Sciatic nerve (tissue), 2 donors: ENCODE results near the gene NEU1. TPM values are rescaled to one million over a fixed set of nuclear protein-coding genes. Genes with fewer than 3 reads are reported as not detected.
"Not testable (repeated sequence)": the region's sequence is repeated elsewhere in the genome, so short reads cannot be mapped to it uniquely, and the experiment has no call there.

Experiments used
- ATAC-seq: fragments of 200-7000 bp; cut with Tn5 transposase; one replicate; pipeline ENCODE4 v1.9.1; 2020; ENCODE audit warnings: mild to moderate bottlenecking, moderate library complexity
- DNase-seq: peaks from one replicate; pipeline ENCODE4 v3.0.0-alpha.2; 2020; ENCODE audit warnings: low spot score
- intact Hi-C: fragments of 100-400 bp; cut with DNase I; formaldehyde crosslinking; loops from one replicate; pipeline ENCODE4 v1.14.2; 2022
- total RNA-seq: library from RNA; stranded (reverse); fragmentation: NEBNext Ultra II Directional; extraction: Animal tissue kit (Norgen Biotek cat#: 25700); gene quantifications from one replicate; pipeline ENCODE4 v1.2.1, GENCODE V29; 2021
- donor health status: DM: no; HTN: no; CAD: no.
- donor health status: DM: no; HTN: no; CAD: no.

NEU1 gene
- total RNA-seq, 1 donor from 2014 or later = 22.1 TPM

DNA sequence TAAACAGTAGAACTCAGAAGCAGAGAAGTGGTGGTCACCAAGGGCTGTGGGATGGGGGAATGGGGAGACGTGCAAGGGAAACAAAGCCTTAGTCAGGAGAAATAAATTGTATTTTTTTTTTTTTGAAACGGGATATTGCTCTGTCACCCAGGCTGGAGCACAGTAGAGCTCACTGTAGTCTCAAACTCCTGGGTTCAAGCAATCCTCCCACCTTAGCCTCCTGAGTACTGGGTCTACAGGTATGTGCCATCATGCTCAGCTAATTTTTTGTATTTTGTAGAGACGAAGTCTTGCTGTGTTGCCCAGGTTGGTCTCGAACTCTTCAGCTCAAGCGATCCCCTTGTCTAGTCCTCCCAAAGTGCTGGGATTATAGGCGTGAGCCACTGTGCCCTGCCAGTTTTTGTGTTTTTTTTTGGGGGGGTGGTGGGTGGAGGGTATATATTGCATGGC lies 31.7 kb downstream of the NEU1 start:
- DNase-seq (no peak), ATAC-seq (no peak)
- intact Hi-C loops = loop anchor here (10.0 kb wide), 3 partner anchors 106 to 286 kb away; partner anchors contain the start of genes ATP6V1G2, DDAH2, DDX39B and LY6G5C

DNA sequence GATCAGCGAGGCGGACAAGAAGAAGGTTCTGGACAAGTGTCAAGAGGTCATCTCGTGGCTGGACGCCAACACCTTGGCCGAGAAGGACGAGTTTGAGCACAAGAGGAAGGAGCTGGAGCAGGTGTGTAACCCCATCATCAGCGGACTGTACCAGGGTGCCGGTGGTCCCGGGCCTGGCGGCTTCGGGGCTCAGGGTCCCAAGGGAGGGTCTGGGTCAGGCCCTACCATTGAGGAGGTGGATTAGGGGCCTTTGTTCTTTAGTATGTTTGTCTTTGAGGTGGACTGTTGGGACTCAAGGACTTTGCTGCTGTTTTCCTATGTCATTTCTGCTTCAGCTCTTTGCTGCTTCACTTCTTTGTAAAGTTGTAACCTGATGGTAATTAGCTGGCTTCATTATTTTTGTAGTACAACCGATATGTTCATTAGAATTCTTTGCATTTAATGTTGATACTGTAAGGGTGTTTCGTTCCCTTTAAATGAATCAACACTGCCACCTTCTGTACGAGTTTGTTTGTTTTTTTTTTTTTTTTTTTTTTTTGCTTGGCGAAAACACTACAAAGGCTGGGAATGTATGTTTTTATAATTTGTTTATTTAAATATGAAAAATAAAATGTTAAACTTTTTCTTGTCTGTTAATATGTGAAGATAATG lies 32.9 kb downstream of the NEU1 start:
- ATAC-seq = no peak
- DNase-seq = no peak
- intact Hi-C loops = loop anchor here (10.0 kb wide), 3 partner anchors 105 to 285 kb away; partner anchors contain the start of genes ATP6V1G2, DDAH2, DDX39B and LY6G5C

DNA sequence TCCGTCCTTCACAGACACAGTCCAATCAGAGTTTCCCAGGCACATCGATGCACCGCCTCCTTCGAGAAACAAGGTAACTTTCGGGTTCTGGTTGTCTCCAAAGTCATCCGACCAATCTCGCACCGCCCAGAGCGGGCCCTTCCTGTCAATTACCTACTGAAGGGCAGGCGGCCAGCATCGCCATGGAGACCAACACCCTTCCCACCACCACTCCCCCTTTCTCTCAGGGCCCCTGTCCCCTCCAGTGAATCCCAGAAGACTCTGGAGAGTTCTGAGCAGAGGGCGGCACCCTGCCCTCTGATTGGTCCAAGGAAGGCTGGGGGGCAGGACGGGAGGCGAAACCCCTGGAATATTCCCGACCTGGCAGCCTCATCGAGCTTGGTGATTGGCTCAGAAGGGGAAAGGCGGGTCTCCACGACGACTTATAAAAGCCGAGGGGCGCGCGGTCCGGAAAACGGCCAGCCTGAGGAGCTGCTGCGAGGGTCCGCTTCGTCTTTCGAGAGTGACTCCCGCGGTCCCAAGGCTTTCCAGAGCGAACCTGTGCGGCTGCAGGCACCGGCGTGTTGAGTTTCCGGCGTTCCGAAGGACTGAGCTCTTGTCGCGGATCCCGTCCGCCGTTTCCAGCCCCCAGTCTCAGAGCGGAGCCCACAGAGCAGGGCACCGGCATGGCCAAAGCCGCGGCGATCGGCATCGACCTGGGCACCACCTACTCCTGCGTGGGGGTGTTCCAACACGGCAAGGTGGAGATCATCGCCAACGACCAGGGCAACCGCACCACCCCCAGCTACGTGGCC lies 35.1 kb downstream of the NEU1 start, which contains the start of gene HSPA1B:
TSS of gene HSPA1B (plus strand) at position 453 of the 794 bp plus-strand sequence. CDS start at position 666, 213 bp downstream.
- peak; percentile 99 for DNase-seq
- intact Hi-C loops = no loop called here
- peak; percentile 94 for ATAC-seq

DNA sequence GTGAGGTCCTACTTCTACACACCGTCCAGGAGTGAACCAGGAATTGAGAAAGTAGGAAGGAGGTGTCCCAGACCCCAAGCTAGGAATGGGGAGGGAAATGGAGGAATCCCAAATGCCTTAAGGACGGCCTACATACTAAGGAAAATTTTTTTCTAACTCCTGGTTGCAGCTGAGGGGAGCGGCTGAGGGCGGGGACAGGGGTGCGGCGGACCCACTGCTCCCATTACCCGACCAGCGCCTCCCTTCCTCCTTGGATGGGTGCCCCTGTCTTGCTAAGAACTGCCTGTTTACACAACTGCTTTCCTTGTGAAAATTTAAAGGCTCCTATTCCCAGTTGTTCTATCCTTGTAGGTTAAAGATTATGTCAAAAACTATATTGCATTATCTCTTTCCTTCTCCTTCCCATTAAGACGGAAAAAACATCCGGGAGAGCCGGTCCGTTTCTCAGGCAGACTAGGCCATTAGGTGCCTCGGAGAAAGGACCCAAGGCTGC lies 35.8 kb downstream of the NEU1 start:
- intact Hi-C loops = no loop called here
- DNase-seq = peak; percentile 90
- ATAC-seq = peak; percentile 73

DNA sequence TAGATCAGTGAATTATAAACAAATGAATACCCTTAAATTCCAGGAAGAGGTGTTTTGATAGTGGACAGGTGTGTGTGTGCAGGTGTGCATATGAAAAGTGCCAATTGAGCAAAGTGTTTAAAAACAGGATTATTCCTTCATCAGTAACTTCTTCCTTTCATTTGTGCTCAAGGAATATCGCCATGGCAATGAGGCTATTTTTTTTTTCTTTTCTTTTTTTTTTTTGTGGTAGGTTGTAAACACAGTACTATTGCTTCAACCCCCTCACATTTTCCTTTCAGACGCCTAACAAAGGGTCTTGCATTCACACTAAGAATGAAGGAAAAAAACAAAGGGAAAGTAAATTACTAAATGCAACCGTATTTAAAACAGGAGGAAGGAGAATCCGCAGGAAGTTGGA lies 37.1 kb downstream of the NEU1 start:
- no peak for DNase-seq
- no peak for ATAC-seq
- intact Hi-C loops = no loop called here

DNA sequence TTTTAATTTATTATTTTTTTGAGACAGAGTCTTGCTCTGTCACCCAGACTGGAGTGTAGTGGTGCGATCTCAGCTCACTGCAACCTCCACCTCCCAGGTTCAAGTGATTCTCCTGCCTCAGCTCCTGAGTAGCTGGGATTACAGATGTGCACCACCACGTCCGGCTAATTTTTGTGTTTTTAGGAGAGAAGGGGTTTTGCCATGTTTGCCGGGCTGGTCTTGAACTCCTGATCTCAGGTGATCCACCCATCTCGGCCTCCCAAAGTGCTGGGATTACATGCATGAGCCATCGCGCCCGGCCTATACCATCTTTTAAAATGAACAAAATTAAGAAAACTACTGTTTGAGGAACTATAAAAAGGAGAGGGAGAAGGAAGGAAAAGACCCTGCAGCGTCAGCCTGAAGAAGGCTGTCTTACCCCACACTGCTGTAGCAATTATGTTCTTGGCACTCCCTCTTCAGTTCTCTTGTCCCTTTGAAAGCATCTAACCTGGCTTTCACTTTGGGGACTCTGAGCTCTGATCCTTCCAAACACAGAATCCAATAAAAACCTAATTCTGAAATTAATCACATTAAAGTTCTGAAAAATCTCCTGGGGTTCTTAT lies 38.9 kb downstream of the NEU1 start:
- DNase-seq, intact Hi-C loops, ATAC-seq: not testable (repeated sequence)

DNA sequence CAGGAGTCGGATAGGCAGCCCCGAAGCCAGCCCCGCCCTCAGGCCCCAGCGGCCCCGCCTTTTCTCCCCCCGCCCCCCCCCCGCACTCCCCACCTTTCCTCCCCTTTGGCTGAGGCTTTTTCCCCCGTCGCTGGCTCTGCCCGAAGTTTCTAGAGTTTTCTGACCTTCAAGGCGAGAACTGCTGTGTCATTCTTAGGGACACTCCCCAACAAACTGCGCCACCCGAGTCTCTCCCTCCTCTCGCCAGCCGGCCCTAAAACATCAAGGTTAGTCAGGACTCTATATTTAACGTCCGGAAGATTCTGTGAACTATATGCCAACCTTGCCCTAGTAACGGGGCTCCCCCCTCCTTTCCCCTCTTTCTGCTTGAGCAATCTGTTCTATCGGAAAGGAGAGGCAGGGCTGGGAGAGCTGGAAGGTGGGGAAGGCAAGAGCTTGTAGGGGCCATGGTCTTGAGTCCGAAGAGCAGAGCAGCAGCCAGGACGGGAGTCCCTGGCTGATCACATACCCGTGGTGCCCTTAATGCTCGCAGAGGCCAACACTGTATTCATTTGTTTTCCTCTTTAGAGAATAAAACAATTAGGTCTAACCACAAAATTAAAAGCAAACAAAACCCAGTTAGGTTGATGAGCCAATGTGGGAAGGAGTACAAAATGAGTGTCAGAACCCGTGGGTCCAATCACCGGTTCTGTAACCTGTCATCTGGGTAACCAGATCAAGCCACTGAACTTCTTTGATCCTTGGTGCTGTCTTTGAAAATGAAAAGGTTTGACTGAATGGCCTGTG lies 40.4 kb downstream of the NEU1 start:
- intact Hi-C loops = no loop called here
- ATAC-seq (peak; percentile 78), DNase-seq (peak; percentile 91)

DNA sequence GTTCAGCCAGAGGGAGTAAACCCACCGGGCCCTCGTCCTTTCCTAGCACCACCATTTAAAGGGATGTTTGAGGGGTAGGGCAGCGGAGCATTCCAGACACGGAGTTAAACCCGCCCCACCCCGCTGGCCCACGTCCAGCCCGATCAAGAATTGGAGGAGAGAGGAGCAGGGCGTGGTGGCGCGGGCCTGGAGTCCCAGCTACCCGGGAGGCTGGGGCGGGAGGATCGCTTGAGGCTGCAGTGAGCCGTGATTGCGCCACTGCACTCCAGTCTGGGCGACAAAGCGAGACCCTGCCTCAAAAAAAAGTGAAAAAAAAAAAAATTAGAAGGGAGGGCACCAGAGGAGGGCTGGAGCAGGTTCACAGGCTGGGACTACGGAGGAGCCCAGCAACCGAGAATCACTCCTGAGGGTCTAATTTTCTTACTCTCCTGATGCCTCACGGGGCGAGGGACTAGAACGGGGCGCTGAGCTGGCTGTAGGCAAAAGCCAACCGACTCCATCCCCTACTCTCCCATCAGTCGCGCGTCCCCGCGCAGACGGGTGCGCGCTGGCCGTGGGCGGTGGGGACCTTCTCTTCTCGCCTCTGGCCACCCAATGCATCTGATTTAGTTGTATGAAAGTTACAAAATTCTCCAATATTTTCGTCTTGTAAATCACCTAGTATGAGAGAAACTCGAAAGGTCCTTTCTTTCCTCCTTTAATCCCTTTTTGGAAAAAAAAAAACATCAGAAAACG lies 41.2 kb downstream of the NEU1 start:
- peak; percentile 86 for DNase-seq
- peak; percentile 56 for ATAC-seq
- intact Hi-C loops = no loop called here

DNA sequence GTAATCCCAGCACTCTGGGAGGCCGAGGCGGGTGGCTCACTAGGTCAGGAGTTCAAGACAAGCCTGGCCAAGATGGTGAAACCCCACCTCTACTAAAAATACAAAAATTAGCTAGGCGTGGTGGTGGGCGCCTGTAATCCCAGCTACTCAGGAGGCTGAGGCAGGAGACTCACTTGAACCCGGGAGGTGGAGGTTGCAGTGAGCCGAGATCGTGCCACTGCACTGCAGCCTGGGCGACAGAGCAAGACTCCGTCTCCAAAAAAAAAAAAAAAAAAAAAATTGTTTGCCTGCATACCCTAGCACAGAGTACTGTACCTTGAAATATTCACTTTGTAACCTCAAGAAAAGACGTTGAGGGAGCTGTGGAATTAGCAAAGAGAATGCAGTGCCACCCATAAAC lies 42.2 kb downstream of the NEU1 start:
- DNase-seq, intact Hi-C loops, ATAC-seq: not testable (repeated sequence)

DNA sequence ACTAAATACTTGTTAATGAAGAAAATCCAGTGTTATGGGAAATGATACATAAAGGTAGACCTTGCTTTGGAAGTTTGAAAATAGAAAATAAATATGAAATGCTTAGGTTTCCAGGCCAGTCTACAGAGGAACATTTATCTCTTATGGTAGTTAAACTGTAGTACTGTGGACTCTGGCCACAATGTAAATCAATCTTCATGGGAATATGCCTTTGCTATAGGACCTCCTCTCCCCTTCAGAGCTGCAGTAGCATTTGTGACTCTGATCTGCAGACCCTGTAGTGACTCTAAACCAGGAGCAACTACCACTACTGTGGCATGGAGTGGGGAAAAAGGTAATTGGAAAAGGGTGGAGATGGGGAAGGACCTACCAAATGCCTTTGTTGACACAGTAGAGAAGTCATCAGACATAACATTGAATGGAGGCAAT lies 42.7 kb downstream of the NEU1 start:
- ATAC-seq = no peak
- intact Hi-C loops = no loop called here
- DNase-seq = no peak

DNA sequence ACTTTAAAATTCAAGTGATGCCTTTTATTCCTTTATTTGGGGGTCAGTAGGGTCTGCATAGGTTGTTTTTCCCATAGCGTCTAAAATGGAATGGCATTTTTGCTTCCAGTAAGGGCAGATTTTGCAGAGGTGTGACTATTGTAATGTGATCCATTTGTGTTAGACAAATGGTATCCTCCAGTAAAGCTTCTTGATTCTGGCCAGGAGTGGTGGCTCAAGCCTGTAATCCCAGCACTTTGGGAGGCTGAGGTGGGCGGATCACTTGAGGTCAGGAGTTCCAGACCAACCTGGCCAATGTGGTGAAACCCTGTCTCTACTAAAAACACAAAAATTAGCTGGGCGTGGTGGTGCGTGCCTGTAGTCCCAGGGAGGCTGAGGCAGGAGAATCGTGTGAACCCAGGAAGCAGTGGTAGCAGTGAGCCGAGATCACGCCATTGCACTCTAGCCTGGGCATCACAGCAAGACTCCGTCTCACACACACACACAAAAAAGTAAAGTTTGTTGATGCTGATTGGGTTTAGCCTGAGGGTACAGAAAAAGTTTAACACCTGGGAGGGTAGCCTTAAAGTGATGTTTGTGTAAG lies 44.6 kb downstream of the NEU1 start:
- DNase-seq, ATAC-seq, intact Hi-C loops: not testable (repeated sequence)

DNA sequence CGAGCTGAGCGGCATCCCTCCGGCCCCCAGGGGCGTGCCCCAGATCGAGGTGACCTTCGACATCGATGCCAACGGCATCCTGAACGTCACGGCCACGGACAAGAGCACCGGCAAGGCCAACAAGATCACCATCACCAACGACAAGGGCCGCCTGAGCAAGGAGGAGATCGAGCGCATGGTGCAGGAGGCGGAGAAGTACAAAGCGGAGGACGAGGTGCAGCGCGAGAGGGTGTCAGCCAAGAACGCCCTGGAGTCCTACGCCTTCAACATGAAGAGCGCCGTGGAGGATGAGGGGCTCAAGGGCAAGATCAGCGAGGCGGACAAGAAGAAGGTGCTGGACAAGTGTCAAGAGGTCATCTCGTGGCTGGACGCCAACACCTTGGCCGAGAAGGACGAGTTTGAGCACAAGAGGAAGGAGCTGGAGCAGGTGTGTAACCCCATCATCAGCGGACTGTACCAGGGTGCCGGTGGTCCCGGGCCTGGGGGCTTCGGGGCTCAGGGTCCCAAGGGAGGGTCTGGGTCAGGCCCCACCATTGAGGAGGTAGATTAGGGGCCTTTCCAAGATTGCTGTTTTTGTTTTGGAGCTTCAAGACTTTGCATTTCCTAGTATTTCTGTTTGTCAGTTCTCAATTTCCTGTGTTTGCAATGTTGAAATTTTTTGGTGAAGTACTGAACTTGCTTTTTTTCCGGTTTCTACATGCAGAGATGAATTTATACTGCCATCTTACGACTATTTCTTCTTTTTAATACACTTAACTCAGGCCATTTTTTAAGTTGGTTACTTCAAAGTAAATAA lies 45.3 kb downstream of the NEU1 start:
- ATAC-seq, intact Hi-C loops: not testable (repeated sequence)
- peak; percentile 67 for DNase-seq

DNA sequence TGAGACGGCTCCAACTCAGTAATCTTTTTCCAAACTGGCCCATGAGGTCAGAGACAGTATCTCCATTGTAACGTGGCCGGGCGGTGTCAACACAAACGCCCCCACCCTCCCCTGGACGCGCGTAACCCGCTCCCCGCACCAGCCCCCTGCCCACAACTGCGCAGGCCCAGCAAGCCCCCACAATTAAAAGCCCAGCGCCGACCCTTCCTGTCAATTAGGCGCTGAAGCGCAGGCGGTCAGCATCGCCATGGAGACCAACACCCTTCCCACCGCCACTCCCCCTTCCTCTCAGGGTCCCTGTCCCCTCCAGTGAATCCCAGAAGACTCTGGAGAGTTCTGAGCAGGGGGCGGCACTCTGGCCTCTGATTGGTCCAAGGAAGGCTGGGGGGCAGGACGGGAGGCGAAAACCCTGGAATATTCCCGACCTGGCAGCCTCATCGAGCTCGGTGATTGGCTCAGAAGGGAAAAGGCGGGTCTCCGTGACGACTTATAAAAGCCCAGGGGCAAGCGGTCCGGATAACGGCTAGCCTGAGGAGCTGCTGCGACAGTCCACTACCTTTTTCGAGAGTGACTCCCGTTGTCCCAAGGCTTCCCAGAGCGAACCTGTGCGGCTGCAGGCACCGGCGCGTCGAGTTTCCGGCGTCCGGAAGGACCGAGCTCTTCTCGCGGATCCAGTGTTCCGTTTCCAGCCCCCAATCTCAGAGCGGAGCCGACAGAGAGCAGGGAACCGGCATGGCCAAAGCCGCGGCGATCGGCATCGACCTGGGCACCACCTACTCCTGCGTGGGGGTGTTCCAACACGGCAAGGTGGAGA lies 47.4 kb downstream of the NEU1 start, which contains the start of the genes HSPA1A and HSPA1L:
TSS of gene HSPA1A (plus strand) at position 519 of the 814 bp plus-strand sequence. CDS start at position 733, 214 bp downstream.
TSS of gene HSPA1L (minus strand) at position 259 of the 814 bp plus-strand sequence. CDS start 3,311 bp downstream, outside the sequence.
- ATAC-seq = peak; percentile 93
- DNase-seq = peak; percentile 98
- intact Hi-C loops = no loop called here

DNA sequence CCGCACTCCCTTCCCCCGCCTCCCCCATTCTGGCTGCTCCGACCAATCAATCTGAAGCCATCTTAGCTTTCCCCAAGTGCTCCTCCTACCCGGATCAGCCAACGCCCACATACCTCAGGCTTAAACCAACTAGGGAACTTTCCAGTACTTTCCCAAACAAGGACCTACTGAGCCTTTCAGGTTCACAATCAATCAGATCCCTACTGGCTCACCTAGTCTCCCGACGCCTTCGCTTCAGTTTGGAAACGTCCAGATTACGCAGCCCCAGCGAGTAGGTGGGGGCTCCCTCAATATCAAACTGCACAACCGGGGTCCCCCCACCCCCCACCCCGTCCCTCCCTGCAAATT lies 48.0 kb downstream of the NEU1 start:
- ATAC-seq = peak; percentile 89
- peak; percentile 96 for DNase-seq
- intact Hi-C loops = no loop called here

DNA sequence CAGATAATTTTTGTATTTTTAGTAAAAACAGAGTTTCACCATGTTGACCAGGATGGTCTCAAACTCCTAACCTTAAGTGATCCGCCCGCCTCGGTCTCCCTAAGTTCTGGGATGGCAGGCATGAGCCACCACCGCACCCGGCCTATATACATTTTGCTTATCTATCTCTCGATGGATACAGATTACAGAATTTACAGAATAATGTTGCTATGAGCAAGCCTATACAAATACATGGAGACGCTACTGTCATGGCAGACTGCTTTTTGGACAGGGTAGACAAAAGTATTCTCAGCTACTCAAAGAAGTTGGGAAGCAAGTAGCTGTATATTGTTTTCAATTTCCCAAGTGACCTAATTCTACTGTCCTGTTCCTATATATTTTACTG lies 49.2 kb downstream of the NEU1 start:
- ATAC-seq = no peak
- intact Hi-C loops = no loop called here
- DNase-seq = no peak

DNA sequence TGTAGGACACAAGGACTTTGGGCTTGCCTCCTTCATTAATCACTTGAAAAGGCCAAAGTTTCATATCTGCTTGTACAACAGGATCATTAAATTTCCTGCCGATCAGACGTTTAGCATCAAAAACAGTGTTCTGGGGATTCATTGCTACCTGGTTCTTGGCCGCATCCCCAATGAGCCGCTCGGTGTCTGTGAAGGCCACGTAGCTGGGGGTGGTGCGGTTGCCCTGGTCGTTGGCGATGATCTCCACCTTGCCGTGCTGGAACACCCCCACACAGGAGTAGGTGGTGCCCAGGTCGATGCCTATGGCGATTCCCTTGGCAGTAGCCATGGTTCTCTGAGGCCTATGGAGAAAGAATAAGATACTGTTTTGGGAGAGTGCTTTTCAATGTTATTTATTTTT lies 51.0 kb downstream of the NEU1 start:
- ATAC-seq = no peak
- intact Hi-C loops = no loop called here
- peak; percentile 57 for DNase-seq
